GM18519 (cell line): ENCODE results near the gene ADCY10.

Experiments used
- ATAC-seq: cut with Tn5 transposase; IDR thresholded peaks from one replicate; pipeline ENCODE4 v1.9.1; 2021; ENCODE audit warnings: mild to moderate bottlenecking, moderate library complexity; ENCODE audit not compliant: unreplicated experiment, low FRiP score

Gene ADCY10

DNA sequence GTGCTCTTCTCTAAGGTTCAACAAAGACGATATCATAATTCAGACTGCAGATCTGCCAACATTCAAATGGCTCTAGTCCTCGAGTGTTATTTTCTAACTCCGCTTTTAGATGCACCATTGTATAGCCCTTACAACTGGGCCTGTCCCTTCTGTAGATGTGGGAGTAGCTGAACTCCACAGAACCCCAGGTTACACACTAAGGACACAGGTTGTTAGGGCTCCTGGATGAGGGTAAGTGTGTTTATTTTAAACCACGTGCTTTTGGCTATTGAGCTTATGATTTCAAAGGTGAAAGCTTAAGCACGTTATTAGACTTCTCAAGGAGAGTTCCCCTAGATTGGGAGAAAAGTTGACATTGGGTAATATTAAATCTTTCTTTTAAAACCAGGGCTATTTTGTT lies 127.4 kb downstream of the ADCY10 start:
- ATAC-seq: no peak

DNA sequence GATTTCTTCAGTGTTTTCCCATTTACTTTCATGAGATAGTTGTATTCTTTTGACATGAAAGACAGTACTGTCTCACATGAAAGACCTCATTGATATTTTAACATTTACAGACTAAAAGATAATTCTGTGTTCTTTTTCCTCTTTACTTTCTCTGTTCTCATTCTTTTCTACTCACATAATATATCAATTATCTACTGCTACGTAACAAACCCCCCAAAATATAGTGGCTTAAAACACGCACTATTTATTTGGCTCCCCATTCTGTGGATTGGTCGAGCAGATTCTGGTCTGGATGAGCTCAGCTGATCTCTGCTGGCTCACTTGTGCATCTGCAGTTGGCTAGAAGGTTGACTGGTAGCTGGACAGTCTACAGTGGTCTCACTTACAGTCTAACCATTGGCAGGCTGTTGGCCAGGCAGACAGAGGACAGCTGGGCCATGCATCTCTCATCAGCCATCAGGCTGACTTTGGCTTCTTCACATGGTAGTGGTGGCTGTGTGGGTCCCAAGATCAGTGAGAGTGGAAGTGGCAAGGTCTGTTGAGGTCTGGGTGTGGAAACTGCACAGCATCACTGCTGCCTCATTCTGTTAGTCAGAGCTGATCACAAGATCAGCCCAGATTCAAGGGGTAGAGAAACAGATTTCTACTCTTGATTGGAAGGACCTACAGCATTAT lies 128.9 kb downstream of the ADCY10 start:
- ATAC-seq: no peak

DNA sequence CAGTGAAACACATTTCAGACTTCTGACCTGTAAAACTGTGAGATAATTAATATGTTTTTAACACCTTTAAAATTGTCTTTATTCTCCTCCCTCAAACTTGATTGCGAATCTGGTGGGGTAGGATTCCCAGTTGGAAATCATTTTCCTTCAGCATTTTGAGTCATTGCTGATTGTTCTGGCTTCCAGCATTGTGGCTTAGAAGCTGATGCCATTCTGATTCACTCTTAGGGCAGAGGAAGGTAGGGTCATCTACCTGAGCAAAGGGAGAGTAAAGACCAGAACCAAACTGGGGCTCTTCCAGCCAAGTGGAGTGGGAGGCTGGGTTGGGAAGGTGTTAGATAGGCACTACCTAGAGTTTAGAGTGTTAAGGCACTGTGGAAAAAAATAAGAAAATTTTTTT lies 131.0 kb downstream of the ADCY10 start:
- ATAC-seq: no peak

DNA sequence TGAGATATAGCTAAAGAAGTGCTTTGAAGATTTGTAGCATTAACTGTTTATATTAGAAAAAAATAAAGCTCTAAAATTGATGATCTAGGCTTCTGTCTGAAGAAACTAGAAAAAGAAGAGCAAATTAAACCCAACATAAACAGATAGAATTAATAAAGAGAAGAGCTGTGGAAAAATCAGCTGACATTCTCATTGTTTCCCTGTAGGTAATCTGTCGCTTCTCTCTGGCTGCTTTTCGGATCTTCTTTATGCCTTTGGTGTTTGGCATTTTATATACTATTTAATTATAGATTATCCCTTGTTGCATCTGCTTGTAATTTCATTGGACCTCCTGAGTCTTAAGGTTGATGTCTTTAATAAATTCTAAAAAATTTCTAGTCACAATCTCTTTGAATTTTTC lies 132.4 kb downstream of the ADCY10 start:
- ATAC-seq: no peak

DNA sequence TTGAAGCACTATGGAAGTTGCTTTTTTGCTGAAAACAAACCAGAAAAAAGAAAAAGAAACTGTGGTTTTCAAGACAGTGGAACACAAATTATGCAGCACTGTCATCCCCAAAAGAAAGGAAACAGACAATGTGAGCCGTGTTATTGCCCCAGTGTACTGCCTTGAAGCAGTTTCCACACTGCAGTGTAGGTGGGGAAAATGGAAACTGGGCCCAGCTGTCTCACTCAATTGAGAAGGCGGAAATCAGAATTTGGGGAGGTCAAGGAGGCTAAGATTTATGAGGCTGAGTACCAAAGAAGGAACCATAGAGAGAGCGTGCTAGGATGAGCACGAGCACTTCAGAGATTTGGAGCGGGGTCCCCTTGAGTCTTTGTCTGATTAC lies 136.7 kb downstream of the ADCY10 start:
- no peak for ATAC-seq

DNA sequence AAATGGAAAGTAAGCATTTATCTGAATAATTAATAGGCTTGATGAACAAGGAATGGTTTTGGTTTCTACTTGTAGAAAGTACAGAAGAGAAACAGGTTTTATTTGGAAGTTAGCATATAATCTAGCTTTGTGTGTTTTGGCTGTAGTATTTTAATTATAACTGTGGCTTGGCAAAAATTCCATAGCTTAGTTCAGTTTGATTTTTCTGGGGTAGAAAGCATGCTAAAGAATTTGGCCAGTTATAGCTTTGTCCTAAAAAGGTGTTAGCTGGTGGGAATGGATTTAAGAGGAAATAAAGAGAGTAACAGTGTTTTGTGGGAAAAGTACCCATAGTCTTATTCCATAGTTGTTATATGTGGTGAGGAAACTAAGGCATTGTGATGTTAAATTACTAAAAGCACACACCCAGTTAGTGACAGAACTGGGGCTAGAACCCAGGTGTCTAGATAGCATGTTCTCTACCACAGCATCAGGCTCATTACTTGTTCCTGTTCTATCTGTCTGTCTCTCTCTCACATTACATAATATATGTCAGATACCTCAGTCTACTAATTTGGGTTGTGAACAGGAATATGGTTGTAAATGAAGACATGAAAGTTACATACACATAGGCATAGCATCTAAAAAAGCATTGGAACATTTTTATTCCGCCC lies 137.2 kb downstream of the ADCY10 start:
- ATAC-seq: no peak

DNA sequence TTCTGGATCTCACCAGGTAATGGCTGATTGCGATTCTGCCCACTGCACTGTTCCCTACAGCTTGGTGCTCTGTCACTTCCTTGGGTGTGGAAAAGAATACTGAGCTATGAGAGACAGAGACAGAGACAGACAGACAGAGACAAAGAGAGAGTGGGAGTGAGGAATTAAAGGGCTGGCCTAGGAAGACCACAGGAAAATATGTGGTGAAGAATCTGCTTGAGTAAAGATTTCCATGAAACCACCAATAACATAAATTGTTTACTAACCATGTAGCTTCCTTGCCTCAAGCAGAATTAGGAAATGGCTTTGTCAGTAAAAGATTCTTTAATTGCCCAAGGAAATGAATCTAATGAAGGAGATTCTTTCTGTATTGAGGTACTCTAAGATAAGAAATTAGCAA lies 137.8 kb downstream of the ADCY10 start:
- no peak for ATAC-seq

DNA sequence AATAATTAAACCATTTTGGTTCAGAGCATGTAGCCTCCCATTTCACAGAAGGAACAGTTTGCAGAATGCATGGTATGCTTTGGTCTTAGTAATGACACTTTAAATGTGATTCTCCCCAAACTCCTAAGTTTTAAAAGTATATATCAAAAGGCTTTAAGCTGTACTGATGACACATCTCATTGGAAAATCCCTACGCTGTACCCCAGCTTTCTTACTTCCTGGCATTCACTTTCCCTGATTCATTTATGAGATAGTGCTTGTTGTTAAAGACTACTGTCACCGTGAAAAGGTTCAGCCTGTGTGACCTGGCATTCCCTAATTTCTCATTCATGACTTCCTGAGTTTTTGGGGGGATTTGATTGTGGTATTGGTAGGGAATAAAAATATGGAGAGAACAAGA lies 138.8 kb downstream of the ADCY10 start:
- no peak for ATAC-seq

DNA sequence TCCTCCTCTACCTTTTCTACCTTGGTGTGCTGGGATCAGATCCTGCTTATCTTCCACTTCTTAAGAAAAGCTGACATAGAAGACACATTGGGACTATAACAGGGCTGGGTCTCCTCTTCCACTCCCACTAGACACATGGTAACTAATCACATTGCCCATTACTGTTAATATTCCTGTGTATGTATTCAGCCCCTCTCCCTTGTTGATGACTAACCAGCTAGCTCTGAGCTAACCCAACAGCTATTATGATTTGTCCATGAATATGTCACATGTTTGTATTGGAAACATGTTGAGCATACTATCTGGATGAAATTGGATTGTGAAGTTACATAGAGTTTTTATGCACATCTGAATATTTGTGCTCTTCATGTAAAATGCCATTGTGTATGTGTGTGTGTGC lies 139.2 kb downstream of the ADCY10 start:
- ATAC-seq: no peak

DNA sequence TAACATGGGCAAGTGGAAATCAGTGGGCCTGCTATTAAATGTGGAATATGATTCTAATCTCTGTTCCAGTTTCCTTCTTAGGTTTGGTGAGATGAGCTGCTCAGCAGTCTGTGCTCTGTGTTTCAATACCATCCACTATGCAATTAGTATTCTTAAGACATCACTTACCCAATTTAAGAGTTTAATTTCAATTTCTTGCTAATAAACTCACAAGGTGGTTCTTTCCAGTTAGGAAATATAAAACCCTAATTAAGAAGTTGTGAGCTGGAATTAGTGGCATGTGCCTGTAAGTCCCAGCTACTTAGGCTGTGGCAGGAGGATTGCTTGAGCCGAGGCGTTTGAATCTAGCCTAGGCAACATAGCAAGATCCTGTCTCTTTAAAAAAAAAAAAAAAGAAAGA lies 140.4 kb downstream of the ADCY10 start:
- no peak for ATAC-seq

DNA sequence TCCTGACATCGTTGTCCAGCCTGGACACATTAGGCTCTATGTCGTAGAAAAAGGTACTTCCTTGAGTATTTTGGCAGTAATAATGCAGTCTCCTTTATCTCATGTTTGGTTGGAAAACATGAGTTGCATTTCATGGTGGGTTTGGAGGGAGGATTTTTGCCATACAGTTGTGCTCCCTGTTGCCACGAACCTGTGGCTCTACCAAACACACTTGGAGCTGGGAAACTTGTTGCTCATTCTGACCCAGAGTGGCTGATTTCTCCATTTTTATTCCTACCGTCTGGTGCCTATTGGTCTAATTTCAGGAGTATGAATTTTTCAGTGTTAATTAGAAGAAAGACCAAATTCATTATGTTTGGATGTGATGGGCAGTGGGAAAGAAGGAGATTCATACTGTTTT lies 141.5 kb downstream of the ADCY10 start:
- ATAC-seq: no peak

DNA sequence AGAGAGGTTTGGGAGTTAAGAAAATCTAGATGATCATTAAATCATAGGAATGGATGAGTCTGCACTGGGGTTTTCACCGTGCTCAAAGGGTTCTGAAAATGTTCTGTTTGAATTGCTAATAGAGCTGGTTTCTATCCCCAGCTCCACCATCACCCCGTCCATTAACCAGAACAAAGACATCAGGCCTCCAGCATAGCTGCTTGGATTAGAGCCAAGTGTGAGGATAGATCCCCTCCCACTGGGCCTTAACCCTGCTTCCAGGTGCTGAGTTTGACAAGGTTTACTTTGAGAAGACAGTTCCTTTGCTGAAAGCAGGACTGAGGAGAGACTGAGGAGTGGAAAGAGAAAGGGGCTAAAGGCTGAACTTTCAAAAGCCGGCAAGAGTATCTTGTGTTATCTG lies 143.8 kb downstream of the ADCY10 start:
- ATAC-seq: no peak

DNA sequence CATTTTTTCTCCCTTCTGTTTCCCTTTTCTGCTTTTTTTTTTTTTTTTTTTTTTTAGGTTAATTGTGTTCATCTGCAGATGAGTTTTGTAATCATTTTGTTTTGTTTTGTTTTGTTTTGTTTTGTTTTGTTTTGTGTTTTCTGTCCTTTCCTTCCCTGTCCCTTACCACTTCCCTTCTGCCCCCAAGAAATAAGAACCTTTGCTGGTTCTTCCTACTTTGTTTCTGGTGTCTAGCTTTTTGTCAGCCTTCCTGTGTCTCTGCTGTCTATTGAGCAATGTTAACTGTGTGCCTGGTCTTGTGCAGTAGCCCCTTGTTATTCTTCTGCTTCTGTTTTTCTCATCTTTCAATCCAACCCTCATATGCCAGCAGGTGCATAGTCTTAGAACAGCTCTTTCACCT lies 146.2 kb downstream of the ADCY10 start:
- ATAC-seq: no peak

DNA sequence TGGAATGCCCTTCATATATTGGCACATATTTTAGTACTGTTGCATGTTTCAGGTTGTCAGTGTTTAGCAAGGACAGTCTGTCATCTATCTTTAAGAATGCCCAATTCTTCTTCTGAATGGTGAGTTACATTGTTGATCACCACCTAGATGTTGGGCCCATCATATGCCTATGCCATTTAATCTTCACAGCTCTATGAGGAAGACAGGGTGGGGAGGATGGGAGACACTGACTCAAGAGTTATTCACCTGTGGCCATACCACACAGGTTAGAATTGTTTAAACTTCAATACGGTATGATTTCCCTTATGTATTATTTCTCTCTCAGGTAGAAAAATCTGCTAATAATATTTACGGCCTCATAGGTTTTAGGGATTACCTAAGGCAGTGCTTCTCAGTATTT lies 147.4 kb downstream of the ADCY10 start:
- no peak for ATAC-seq

DNA sequence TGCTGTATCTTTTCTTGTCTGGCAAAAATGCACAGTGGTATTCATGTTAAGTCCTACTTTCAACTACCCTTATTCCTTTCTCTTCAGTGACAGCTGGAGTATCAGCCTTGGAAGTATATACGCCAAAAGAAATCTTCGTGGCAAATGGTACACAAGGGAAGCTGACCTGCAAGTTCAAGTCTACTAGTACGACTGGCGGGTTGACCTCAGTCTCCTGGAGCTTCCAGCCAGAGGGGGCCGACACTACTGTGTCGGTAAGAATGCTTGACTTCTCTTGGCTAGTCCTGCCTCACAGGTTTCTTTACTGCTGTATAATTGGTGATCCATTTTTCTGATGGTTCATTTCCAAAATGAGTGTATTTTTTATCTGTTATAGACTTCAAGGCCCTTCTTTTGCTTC lies 148.4 kb downstream of the ADCY10 start:
- no peak for ATAC-seq

DNA sequence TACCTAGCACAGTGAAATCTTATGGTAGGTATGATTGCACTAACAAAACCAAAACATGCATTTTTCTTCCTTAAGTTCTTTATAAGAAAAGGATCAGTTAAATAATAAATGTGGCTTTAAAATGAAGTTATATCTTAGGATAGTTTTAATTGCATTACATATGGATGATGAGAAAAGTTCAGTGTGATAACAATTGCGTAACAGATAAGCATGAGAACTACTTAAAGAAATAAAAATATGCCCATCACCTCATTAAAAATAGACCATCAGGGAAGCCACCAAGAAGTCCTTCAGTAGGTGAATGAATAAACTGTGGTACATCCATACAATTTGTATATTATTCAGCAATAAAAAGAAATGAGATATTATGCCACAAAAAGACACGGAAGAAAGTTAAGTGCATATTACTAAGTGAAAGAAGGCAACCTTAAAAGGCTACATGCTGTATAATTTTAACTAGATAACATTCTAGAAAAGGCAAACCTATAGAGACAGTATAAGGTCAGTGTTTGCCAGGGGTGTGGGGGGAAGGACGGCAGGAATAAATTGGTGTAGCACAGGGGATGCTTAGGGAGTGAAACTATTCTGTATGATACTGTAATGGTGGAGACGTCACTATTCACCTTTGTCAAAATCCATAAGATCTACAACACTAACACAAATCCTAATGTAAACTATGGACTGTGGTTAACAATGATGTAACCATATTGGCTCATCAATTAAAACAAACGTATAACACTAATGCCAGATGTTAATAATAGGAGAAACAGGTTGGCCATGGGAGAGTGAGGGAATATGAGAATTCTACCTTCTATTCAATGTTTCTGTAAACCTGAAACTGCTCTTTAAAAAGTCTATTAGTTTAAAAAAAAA lies 149.2 kb downstream of the ADCY10 start:
- ATAC-seq: no peak

DNA sequence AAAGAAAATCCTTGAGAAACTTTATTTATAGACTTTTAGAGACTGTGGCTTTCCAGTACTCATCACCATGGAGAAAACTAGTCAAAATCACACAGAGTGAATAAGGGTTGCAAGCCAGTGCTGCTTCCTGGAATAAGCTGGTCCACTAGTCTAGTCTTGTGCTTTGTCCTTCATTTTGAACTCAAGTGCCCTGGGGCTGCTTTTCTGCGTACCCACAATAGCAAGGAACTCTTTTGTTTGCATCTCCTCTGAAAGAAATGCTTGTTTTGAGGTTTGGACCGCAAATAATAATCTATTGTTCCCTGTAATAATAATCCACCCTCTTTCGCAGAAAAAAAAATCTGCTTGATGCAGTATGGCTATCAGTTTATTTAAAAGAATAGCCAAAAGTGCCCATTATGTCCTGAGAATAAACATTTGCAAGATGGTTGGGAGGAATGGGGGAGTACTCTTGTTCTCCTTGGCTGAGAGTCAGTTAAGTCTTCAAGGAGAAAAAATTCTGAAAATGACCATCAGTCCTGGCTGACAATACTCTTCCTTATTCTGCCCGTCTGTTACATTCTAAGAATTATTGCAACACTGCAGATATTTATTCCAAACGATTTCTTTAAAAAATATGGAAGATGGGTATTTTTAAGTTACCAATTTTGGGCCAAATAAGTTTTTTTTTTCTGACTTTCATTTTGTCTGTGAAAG lies 150.3 kb downstream of the ADCY10 start:
- no peak for ATAC-seq

DNA sequence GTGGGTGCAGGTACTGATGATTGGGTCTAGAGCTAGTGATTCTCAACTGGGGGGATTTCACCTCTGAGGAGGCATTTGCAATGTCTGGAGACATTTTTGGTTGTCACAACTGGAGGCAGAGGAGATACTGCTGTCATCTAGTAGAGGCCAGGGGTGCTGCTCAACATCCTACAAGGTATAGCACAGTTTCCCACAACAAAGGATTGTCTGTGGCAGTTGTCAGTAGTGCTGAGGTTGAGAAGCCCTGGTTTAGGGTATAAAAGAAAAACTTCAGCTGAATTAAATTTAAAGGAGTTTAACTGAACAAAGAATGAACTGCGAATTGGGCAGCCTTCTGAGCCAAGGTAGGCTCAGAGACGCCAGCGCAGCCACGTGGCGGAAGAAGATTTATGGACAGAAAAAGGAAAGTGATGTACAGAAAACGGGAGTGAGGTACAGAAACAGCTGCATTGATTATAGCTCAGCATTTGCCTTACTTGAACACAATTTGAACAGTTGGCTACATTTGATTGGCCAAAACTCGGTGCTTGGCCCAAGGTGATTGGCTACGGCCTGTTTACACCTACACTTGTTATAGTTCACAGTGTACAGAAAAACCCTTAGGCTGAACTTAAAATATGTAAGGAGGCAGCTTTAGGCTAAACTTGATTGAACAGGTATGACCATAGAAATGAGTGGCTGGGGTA lies 151.7 kb downstream of the ADCY10 start:
- no peak for ATAC-seq

DNA sequence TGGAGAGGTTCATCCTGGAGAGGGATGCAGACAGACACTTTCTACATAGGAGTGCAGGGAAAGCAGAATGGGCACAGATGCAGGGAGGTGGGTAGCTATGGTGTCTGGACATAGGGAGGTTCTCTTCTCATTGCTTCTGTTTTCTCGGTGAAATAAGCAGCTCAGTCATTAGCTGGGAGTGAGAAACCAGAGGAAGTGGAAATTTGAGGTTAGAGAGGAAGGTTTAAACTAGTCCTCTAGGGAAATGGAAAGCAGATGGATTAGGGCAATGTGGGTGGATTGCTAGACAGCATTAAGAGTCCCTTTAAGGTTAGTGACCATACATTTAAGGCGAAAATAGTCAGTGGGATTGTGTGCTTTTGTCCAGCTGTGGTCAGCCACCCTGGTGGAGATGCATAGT lies 152.5 kb downstream of the ADCY10 start:
- ATAC-seq: no peak
